Right kidney (tissue), 1 donor: ENCODE results near the gene WDFY3.

Experiments
- DNase-seq: peaks from one replicate; pipeline ENCODE4 v3.0.0-alpha.2; 2016

Gene WDFY3

DNA sequence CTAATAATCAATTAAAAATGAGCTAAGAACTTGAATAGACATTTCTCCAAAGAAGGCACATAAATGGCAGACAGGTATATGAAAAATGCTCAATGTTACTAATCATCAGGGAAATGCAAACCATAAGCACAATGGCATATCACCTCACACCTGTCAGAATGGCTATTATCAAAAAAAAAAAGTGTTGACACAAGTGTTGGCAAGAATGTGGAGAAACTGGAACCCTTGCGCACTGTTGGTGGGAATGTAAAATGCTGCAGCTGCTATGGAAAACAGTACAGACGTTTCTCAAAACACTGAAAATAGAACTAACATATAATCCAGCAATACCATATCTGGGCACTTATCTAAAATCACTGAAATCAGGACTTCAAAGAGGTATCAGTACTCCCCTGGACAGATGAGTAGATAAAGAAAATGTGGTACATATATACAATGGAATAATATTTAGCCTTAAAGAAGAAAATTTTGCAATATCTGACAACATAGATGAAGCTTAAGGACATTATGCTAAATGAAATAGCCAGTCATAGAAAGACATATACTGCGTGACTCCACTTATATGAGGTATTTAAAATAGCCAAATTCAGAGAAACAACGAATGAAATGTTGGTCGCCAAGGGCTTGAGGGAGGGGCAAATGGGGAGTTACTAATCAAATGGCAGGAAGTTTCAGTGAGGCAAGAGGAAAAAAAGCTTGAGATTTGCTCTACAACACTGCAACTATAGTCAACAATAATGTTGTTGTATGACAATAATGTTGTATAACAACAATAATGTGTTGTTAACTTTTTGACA is 175.5 kb downstream of the WDFY3 start:
- DNase-seq: no peak

DNA sequence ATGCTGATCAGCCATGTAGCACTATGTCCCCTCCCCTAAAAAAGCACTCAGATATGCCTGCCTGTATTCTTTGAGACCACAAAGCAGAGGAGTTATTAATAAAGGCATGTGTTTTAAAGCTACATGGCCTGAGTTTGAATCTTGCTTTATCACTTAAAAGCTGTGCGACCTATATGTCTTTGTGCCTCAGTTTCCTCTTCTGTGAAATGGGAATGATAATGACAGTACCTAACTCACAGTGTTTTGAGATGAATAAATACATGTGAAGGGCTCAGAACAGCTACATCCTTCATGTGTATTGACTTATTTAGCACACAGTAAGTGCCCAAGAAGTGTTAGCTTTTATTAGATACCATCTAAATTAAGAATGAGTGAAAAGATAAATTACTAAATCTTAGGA is 180.0 kb downstream of the WDFY3 start:
- no peak for DNase-seq

DNA sequence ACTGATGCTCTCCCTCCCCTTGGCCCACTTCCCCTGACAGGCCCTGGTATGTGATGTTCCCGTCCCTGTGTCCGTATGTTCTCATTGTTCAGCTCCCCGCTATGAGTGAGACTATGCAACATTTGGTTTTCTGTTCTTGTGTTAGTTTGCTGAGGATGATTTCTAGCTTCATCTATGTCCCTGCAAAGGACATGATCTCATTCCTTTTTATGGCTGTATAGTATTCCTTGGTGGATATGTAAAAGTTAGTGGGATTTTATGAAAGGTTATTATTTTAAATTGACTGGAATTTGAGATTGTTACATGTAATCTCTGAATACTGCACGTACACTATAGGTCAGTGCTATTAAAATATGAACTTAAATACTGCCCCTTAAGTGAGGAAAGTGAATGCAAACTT is 184.0 kb downstream of the WDFY3 start:
- no peak for DNase-seq

DNA sequence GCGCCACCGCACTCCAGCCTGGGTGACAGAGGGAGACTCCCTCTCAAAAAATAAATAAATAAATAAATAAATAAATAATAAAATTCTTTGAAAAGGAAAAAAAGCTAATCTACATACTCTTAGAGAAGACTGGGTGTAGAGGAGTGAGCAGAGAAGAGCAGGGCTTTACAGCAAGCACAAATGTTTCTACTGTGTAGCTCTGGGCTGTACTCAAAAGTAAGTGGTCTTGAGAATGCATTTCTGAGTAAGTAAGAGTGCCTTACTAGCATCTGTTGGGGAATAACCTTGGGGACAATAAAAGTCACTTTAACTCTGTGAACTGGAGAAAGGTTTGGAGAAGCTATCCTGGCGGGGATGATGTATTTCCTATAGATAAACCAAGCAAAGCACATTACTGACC is 185.8 kb downstream of the WDFY3 start:
- DNase-seq: no peak

DNA sequence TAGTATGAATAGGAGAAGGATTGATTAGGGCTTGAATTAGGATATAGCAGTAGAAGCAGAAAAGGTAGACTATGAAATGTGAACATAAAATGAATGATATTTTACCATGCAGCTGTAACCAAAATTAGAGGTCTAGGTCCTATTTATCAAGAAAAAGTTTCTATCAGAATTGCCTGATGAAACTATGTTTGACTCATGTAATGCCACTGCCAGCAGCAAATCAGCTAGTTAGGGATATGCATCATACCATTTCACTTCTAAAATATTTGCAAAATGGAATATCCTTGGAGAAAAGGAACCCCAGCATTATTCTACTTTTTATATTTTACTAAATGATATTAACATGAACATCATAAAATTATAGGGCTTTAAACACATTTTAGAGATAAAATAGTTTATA is 188.4 kb downstream of the WDFY3 start:
- no peak for DNase-seq

DNA sequence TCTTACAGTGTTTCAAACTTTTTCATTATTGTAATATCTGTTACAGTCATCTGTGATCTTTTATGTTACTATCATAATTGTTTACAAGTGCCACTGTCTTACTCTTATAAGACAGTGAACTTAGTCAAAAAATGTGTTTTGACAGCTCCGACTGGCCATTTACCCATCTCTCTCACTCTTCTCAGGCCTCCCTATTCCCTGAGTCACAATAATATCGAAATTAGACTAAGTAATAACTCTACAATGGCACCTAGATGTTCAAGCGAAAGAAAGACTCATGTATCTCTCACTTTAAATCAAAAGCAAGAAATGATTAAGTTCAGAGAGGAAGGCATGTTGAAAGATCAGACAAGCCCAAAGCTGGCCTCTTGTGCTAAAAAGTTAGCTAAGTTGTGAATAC is 199.3 kb downstream of the WDFY3 start:
- no peak for DNase-seq

DNA sequence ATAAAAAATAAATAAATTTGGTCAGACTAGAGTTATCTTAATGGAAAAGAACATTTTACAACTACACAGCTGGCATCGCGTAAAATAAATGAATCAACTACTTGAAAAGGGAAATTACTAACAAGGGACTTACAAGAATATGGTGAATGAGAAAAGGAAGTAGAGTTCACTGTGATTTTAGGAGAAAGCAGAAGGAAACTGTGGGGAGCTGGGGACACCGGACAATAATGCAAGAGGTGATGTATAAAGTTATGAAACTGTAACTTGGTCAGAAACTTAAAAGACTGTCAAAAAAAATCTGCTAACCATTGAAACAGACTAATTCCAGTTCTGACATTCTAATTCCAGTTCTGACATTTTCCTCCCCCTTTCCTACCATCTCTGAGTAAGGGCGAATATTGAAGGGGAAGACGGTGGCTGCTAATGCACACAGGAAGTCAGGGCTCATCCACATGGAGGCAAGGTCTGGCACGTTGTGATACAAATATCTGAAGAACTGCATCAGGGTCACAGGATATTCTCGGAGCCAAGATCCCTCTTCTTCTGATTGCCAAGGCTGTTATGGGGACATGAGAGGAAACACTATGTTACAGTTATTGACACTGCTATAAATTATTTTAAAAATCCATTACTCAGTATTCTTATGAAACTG is 213.0 kb downstream of the WDFY3 start:
- DNase-seq: no peak

DNA sequence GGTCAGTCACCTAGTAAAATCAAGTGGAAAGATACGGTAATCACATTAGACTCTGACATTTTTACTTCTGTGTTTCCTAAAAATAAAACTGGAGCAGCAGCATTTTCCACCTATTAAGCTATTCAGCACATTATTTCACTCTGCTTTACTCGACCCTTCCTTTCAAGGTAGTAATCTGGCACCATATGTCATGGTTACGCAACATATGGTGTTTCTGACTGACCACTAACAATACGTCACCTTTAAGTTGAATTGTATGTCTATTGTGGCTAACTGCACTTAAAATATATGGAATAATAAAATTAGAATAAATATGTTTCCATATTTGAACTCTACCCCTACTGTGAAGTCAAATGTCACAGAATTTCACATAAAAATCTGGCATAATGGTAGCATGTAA is 214.8 kb downstream of the WDFY3 start:
- DNase-seq: no peak

DNA sequence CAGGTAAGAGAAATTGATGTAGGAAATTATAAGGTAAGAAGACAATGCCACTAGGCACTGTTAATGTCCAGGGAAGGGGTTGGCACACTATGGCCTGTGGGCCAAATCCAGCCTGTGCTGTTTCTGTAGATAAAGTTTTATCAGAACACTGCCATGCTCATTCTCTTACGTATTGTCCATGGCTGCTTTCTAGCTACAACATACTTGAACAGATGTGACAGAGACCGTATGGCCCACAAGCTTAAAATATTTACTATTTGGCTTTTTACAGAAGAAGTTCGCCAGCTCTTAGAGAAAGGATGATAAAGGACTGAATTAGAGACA is 215.6 kb downstream of the WDFY3 start:
- DNase-seq: no peak

DNA sequence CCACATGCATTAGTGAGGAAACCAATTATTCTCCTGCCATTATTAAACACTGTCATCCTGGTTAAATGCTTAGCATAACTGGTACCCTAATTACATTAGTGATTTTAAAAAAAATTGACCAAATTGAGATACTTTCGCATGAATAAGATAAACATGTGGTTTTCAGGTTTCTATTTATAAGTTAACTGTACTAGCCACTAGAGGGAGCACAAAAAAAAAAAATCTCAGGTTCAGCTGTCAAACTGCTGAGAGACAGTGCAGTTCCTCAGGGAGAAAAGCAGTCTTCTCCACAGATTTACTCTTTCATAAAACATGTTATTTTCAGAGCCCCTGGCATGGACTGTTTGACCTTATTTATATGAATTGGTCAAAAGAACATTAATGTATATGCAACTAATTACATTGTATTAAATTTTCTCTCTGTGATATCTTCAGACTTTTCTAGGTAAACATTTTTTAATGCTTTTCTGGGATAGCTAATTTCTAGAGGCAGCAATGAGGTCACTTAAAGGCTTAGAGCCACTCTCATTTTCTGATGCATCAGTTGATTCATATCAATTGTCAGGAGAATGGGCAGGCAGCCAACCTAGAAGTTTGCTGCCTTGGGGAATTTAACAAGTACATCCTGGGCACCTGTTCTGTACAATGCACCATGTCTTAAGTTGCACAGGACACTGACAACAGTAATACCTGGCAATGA is 216.1 kb downstream of the WDFY3 start:
- peak; percentile 12 for DNase-seq

DNA sequence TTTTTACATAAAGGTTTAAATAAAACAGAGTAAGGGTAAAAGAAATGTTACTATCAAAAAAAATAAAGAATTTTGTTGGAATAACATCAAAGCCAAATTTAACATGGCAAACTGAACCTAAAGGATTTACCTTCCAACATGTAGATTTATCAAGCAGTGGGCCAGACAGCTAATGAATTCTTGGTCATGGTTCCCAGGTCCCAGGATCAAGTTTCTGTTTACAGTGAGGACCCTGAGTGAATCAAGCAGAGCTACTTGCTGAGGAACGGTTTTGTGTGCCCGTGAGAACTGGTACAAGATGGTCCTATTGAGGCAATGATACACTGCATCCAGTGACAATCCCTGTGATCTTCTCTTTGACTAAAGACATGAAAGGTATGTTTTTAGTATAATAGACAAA is 226.4 kb downstream of the WDFY3 start:
- no peak for DNase-seq

DNA sequence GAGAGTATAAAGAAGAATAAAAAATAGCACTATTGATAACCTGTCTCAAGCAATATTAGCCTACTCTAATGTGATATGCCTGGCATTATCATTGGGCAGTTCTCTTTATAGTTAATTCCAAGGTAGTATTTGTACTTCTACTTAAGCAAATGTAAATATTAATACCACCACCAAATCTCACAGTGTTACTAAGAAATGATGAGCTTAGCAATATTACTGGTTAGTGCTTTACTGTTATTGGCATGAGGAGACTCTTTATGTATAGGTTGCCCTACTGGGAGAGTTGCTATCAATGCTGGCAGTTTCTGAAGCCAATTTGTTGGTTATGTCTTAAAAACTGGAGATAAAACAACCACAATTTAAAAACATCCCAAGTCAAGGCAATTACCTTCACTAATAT is 227.9 kb downstream of the WDFY3 start:
- no peak for DNase-seq

DNA sequence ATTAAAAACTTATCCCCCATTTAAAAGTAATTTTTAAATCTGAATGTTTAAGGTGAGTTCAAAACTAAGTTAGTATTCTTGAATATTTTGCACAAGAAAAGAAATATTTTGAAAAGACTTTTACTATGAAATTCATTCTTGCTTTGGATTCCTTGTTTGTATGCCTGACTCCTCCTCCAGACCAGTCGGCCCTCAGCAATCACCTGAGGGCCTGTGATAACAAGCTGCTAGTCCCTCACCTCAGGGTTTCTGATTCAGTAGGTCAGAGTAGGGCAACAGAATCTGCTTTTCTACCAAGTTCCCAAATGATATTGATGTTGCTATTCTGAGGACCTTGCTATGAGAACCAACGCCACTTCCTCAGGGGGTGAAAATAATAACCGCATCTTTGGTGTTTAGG is 228.8 kb downstream of the WDFY3 start:
- DNase-seq: no peak

DNA sequence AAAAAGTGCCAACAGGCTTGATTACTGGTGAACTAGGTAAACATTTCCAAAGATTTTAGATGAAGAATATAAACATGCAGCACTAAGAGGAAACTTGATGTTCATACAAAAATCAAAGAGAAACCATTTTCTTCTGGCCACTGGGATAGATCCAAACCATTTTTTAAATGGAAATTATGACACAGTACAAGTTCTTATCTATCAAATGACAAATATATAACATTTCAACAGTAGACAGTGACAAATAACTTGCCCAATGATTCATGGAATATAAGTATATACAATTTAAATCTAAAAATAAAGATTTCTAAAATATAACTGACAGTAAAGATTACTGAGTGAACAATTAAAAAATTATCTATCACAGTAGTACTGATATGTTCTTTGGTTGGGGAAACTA is 232.5 kb downstream of the WDFY3 start:
- DNase-seq: no peak

DNA sequence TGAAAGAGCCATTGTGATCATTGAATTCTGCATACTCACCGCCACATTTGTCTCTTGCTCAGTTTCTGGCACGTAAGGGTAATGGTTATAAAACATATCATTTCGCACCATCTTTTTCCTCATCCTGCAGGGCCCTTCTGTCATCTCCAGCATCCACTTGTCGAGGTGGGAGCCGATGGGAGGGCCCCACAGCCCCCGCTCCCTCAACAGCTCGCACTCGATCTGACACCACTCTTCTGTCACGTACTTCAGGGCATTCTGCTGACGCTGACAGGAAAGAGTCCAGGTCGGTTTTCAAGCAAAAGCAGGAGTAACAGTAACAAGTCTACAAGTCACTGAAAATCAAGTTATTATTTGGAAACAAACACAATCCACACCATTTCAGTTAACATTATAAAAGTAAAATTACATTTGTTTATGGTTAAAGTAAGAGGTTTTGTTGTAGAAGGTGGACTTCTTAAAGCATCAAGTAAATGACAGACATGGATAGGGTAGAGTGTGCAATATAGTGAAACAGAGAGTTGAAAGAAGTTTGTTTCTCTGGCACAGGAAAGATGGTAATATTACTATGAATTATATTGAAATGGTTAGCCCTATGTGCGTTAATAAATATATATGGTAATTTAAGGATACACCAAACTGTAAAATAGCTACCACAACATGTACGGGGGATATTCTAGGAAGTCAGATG is 233.0 kb downstream of the WDFY3 start:
- DNase-seq: peak; percentile 10

DNA sequence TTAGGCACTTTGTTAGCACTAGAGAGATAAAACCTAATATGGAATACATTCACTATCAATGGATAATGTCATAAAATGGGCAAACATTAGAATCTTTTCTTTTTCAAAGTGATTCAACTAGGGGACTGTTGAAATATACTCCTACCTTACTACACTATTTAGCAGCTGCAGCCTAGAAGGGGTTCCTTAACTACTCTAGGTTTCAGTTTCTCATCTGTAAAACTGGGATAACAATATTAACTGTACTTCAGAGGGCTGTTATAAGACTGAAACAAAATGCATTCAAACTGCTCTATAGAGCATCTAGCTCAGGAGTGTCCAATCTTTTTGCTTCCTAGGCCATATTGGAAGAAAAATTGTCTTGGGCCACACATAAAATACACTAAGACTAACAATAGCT is 236.1 kb downstream of the WDFY3 start:
- DNase-seq: no peak

DNA sequence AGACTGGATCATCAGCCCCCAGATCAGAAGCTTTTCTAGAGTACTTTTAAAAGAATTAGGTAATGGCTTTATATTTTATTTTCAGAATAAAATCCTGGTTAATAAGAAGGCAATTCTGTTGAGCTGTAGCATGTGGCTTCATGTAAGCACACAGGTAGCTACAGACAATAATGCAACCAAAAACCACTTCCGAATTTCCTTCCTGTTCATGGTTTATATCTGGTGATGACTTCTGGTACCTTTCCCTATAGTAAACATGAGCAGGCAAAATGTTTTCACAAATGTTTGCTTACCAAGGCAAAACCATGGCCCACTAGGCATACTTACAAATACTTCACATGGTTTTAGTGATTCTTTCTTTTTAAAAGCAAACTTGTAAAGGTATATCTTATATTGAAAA is 239.0 kb downstream of the WDFY3 start:
- DNase-seq: no peak

DNA sequence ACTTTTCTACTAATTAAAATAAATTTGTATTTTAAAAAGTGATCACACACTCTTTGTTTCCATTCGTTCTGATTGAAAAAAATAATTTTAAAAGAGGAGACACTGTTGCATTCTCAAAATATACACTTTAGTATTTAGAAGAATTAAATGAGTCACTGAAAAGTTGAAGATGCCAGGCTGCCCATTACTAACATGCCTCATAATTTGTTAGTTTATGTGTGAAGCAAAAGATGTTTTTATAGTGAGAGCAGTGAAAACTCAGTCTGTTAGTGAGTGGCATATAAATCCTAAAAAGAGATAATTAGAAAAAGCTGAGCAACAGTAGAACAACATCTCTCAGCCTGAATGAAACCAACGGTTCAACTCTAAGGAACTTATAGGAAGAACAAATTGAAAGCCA is 240.1 kb downstream of the WDFY3 start:
- no peak for DNase-seq

DNA sequence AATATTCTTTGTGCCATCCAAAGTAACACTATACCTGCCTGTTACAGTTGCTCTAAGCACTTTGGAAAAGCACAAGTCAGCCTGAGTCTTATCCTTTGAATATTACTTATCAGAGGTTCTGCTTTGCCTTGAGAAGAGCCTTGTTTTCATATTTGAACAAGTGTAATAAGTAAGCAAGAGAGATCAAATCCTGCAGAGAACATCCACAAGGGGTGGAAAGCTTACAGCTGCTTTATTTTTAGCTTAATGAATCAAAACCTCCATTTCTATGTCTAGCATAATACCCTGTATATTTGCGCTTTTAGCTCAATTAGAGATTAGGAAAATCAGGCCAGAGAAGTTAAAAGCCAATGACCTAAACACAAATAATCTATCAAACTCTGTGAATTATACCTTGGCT is 243.8 kb downstream of the WDFY3 start:
- DNase-seq: no peak

DNA sequence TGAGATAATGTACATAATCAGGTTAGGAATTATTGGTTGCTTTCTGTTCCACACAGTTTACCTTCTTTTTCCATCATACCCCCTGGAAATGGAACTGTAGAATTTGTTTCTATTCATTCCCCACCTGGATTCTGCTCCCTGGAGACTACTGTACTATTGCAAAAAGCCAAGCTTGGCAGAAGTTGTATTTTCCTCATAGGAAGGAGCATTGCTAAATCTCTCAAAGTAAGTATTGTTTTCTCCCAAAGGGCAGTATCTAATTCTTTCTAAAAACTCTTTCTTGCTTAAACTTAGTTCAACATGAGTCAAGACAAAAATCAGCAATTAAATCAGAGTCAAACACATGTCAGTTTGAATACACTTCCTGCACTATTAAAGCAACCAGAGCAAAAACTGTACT is 247.4 kb downstream of the WDFY3 start:
- no peak for DNase-seq

DNA sequence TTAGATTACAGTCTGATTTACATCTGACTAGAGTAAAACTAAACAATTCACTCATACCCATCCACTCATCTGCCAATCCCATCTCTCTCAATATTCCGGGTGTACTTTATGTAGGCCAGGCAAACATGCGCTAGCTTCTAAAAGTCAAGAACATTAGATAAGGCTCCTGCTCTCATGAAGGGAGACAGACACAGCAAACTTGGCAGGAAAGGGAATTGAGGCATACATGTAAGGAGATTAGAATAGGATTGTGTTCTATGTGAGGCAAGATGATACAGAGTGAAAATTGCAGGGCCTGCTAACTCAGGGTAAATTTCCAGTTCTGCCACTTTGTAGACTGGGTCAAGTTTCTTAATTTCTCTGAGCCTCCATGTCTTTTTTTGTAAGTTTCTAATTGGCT is 247.8 kb downstream of the WDFY3 start:
- DNase-seq: no peak

DNA sequence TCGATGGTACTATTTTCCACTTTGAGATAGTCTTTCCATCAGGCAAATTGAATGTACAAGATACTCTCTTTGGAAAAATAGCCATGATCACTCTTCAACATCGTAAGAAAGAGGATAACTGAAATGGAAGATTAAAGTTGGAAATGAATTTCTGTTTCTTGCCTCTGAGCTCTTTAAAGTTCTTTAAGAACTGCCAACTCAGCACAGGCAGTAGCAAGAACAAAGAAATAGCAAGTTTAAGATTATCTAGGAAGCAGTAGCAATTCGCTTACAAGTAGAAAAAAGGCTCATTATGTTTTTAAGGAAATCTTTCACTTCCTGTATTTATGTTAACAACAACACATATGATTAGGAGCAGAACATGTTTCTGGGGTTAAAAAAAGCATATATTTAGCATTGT is 255.9 kb downstream of the WDFY3 start:
- no peak for DNase-seq

DNA sequence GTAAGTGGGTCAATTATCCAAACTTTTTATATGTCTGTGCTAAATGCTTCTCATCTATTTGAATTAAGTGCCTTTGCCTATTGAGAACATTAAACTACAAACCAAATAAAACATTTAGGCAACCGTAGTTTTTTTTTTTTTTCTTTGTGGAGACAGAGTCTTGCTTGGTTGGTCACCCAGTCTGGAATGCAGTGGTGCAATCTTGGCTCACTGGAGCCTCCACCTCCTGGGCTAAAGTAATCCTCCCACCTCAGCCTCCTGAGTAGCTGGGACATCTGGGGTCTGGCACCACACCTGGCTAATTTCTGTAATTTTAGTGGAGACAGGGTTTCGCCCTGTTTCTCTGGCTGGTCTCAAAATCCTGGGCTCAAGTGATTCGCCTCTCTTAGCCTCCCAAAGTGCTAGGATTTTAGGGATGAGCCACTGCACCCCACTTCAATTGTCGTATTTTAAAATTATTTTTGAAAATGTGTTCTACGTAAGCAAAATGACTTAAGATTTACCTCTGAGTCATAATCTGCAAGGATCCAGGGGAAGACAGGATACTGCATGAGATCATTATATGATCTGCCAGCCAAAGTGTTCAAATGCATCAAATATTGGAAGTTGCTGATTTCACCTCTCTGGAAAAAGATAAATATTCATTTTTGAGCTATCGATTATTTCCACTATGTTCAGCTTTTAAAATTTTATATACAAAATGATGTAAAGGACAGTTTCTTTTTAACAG is 257.9 kb downstream of the WDFY3 start:
- no peak for DNase-seq
